Astrocyte of the spinal cord (primary cell): ENCODE measurements around the gene PTPN14.
"Not testable (repeated sequence)": the region's sequence is repeated elsewhere in the genome, so short reads cannot be mapped to it uniquely, and the experiment has no call there.

Experiments used
- DNase-seq: peaks from one replicate; pipeline ENCODE4 v3.0.0; 2011; ENCODE audit warnings: low read depth, low spot score
- H3K4me3 ChIP-seq: 2 replicates; pipeline ENCODE4 v1.5.1; 2011; ENCODE audit warnings: low read depth, mild to moderate bottlenecking, low read length, moderate library complexity
- in situ Hi-C: cut with HindIII; loops from 2 replicates; pipeline ENCODE4 v1.10.0; 2017; ENCODE audit warnings: low sequenced_read_pairs
- TF ChIP-seq, protein P1 (sequence below): IDR thresholded peaks from 2 replicates; pipeline ENCODE4 v1.5.1; 2012; ENCODE audit warnings: low read depth, mild to moderate bottlenecking, low read length, inconsistent platforms

The PTPN14 gene

DNA sequence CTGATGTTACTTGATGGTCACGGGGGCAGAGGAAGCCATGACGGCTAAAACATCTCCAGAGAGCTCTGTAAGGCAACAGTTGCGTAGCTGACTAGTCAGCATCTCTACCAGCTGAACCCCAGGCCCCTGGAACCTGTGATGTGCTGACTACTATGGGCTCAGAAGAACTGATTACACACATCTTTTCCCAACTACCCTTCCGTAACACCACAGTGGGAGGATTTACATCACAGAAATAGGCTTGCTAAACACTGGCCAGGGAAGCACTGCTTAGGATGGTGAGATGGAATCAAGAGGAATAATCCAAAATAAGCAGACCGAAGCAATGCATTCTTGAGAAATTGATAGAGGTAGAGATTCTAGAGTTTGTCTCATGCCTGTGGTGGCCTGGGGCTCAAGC lies 148.0 kb downstream of the PTPN14 start:
- no peak for DNase-seq
- TF ChIP-seq, protein P1, sequence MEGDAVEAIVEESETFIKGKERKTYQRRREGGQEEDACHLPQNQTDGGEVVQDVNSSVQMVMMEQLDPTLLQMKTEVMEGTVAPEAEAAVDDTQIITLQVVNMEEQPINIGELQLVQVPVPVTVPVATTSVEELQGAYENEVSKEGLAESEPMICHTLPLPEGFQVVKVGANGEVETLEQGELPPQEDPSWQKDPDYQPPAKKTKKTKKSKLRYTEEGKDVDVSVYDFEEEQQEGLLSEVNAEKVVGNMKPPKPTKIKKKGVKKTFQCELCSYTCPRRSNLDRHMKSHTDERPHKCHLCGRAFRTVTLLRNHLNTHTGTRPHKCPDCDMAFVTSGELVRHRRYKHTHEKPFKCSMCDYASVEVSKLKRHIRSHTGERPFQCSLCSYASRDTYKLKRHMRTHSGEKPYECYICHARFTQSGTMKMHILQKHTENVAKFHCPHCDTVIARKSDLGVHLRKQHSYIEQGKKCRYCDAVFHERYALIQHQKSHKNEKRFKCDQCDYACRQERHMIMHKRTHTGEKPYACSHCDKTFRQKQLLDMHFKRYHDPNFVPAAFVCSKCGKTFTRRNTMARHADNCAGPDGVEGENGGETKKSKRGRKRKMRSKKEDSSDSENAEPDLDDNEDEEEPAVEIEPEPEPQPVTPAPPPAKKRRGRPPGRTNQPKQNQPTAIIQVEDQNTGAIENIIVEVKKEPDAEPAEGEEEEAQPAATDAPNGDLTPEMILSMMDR: no peak

DNA sequence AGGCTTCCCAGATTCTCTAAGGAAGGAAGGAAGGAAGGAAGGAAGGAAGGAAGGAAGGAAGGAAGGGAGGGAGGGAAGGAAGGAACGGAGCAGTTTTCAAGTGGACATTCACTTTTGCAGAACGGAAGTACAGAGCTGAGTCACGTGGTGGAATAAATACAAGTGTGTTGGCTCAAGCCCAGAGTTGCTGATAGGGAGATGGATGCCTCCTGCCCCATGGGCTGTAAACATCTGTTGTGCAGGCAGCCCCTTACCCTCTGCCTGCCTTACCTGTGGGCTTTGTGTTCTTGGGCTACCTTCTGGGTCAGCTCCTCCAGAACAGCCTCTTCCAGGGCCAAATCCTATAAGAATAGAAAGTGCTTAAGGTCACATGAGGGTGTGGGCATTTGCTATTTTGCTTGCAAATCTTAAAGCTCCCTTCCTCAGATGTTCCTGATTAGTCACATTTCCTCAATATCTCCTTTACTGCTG lies 148.8 kb downstream of the PTPN14 start:
- TF ChIP-seq, protein P1: no peak
- DNase-seq: no peak
- no peak overlapping the region for H3K4me3 ChIP-seq
- in situ Hi-C loops: no loop called here

More for the DNA sequence above, 148.0 kb downstream of the PTPN14 start:
- in situ Hi-C loops: no loop called here
- H3K4me3 ChIP-seq: no peak overlapping the region

DNA sequence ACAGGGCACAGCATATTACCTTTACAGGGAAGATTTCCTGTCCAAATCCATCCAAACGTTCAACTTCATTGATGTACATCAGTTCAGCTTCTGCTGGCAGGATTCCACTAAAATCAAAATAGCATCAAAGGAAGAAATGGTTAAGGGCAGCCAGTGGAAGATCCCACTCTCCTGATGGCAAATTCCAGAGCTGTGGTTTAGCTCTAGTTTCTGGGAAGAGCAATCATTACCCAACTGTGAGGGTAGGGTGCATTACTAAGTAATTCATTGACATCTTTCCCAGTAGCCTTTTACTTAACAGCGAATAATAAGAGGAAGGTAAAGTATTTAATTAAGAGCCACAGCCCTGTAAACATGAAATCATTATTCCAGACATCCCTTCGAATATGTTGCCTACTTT lies 149.7 kb downstream of the PTPN14 start:
- H3K4me3 ChIP-seq: no peak overlapping the region
- TF ChIP-seq, protein P1: no peak
- in situ Hi-C loops: no loop called here
- no peak for DNase-seq

DNA sequence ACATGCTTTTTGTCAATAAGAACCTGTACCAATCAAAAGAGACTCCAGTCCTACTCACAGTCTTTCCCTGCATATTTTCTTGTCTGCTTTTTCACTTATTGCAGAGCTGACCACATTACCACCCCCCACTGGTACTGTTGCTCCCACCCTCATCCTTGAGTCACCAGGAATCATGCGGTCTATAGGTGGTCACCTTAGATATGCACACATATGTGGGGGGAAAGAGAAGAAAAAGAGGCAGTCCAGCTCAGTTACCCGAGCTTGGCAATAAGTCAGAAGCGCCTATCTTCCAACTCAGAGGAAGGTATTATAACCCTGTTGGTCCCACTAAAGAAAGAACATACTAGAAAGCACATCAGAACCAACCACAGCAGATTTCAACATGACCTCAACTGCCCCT lies 151.3 kb downstream of the PTPN14 start:
- in situ Hi-C loops: no loop called here
- no peak overlapping the region for H3K4me3 ChIP-seq
- TF ChIP-seq, protein P1: no peak
- peak; percentile 90 for DNase-seq

DNA sequence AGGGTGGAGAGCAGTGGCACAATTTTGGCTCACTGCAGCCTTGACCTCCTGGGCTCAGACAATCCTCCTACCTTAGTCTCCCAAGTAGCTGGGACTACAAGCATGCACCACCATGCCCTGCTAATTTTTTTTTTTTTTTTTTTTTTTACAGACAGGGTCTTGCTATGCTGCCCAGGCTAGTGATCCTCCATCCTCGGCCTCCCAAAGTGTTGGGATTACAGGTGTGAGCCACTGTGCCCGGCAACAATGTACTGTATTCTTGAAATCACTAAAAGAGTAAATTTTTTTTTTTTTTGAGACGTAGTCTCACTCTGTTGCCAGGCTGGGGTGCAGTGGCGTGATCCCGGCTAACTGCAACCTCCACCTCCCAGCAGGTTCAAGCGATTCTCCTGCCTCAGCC lies 152.9 kb downstream of the PTPN14 start:
- TF ChIP-seq, protein P1: no peak
- in situ Hi-C loops: no loop called here
- no peak for DNase-seq
- no peak overlapping the region for H3K4me3 ChIP-seq

DNA sequence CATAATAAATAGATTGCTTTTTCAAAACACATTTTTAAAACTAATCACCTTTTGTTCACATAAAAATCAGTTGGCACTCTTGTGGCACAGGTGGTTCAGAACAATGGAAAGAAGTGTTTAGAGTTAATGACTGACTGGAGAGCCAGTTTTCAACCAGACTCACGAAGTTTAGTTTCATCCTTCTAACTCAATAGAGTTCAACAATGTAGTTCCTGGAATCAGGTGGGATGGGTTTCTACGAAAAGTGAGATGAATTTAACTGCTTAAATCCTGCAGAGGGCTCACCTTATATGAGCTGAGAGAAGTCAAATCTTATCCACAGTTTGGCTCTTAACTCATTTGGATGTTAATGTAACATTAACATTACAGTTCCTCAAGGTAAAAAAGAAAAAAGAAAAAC lies 153.9 kb downstream of the PTPN14 start:
- no peak overlapping the region for H3K4me3 ChIP-seq
- in situ Hi-C loops: no loop called here
- TF ChIP-seq, protein P1: no peak
- no peak for DNase-seq

DNA sequence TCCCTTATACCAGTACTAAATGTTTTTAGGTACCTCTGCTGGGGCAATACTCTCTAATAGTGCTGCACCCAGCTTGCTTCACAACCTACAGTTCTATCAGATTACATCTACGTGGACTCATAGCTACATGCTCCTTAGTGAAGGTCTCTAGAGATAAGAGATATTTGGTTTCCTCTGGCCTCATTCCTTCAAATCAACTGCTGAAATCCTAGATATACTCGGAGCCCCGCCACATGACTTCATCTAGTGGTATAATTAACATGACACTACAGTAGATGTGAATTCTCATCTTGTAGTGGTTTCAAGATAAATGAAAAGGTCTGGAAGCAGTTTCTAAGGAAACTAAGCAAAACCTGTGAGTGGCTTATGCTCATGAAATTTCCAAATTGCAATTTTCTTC lies 155.1 kb downstream of the PTPN14 start:
- in situ Hi-C loops: no loop called here
- TF ChIP-seq, protein P1: no peak

DNA sequence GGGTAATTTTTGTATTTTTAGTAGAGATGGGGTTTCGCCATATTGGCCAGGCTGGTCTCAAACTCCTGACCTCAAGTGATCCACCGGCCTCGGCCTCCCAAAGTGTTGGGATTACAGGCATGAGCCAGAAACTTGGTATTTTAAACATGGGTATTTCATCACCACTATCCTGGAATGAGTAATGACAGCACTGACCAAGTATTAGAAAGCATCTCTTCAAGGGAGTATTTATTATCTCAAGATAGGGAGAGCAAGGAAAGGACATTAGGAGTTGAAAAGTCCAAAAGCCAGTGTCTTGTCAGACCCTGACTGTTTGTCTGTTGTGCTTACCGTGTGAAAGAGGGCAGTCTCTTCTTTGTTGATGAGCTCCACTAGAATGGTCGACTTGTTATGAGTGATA lies 156.8 kb downstream of the PTPN14 start:
- DNase-seq: peak; percentile 73
- in situ Hi-C loops, H3K4me3 ChIP-seq: not testable (repeated sequence)

More for the DNA sequence above, 155.1 kb downstream of the PTPN14 start:
- DNase-seq: no peak
- no peak overlapping the region for H3K4me3 ChIP-seq
